ENCODE data around the gene CRK.

The CRK gene
- 37.4 to 59.8 (median 57.8) reads per million in 3 experiments for total RNA-seq

GRCh38 chr17:1455797-1456599 is at the start of gene CRK:
Gene CRK, minus strand, starts transcription at chr17:1456232. Its CDS starts 115 bp downstream, at chr17:1456117.
- peak; percentile 99 for DNase-seq

- no peak for DNase-seq
Observed at GRCh38 chr17:1505586-1505985, 49.6 kb upstream of the CRK start.

GRCh38 chr17:1504866-1505265 is 48.8 kb upstream of the CRK start:
- DNase-seq, result no peak

GRCh38 chr17:1503699-1504098 is 47.7 kb upstream of the CRK start:
- DNase-seq, result no peak

- no peak for DNase-seq
Observed at GRCh38 chr17:1498869-1499268, 42.8 kb upstream of the CRK start.

- DNase-seq, result no peak
Observed at GRCh38 chr17:1498233-1498632, 42.2 kb upstream of the CRK start.

- no peak for DNase-seq
Observed at GRCh38 chr17:1497831-1498230, 41.8 kb upstream of the CRK start.

GRCh38 chr17:1496869-1497268 is 40.8 kb upstream of the CRK start:
- DNase-seq, result no peak

- no peak for DNase-seq
Observed at GRCh38 chr17:1495265-1495989, 39.4 kb upstream of the CRK start.

GRCh38 chr17:1494736-1495253 is 38.8 kb upstream of the CRK start:
- DNase-seq, result no peak

GRCh38 chr17:1494203-1494602 is 38.2 kb upstream of the CRK start:
- no peak for DNase-seq

- DNase-seq, result no peak
Observed at GRCh38 chr17:1493291-1493980, 37.4 kb upstream of the CRK start.

GRCh38 chr17:1492249-1493206 is 36.5 kb upstream of the CRK start, which contains the start of gene MYO1C:
Gene MYO1C, minus strand, starts transcription at chr17:1492686. Its CDS starts 199 bp downstream, at chr17:1492487.
- DNase-seq, result no peak

- no peak for DNase-seq
Observed at GRCh38 chr17:1491443-1492248, 35.6 kb upstream of the CRK start.

GRCh38 chr17:1490643-1491442 is 34.8 kb upstream of the CRK start:
- DNase-seq, result peak; percentile 53

- no peak for DNase-seq
Observed at GRCh38 chr17:1488826-1489270, 32.8 kb upstream of the CRK start.

GRCh38 chr17:1487939-1488825 is 32.1 kb upstream of the CRK start:
- DNase-seq, result peak; percentile 65

- peak; percentile 76 for DNase-seq
Observed at GRCh38 chr17:1486802-1487695, 31.0 kb upstream of the CRK start.

Measured in central memory CD4-positive, alpha-beta T cell (primary cell).